GM18951 (cell line): ENCODE measurements around the gene ITGAV.

Experiments used
- POLR2A ChIP-seq: IDR thresholded peaks from 4 replicates; pipeline ENCODE4 v1.6.1; 2011; ENCODE audit warnings: mild to moderate bottlenecking; ENCODE audit not compliant: insufficient read length, insufficient read depth; ENCODE audit errors: extremely low read depth
- in situ Hi-C: fragments of 300-500 bp; cut with MboI; formaldehyde crosslinking; loops from one replicate; pipeline ENCODE4 v1.12.0; 2022; ENCODE audit warnings: low sequenced_read_pairs, mixed read lengths, inconsistent platforms; ENCODE audit not compliant: unreplicated experiment

The ITGAV gene

DNA sequence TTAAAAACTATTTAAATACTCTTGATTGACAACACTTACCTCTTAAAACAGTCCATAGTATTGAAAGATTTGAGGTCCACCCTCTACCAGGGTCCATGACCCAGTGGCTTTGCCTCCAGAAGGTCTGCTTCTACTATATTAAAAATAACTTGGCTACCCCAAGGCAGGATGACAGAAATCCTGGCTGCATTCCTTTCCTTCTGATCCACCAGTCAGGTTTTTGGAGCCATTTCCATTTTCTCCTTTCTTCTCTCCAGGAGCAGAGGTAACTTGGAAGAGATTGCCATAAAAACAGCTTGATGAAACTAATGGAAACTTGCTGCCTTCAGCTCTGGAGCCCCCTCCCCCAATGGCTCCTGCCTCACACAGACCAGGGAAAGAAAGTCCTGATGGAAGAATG is 101.4 kb downstream of the ITGAV start:
- TF ChIP-seq POLR2A = no peak
- in situ Hi-C loops = no loop called here

DNA sequence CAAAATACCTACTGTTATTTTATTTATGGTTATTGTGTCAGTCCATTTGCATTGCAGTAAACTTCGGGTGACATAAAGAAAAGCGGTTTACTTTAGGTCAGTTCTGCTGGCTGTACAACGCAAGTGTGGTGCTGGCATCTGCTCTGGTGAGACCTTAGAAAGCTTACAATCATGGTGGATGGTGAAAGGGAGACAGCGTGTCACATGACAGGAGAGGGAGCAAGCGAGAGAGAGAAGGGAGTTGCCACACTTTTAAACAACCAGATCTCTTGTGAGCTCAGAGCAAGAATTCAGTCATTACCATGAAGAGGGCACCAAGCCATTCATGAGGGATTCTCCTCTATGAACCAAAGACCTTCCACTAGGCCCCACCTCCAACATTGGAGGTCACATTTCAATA is 102.0 kb downstream of the ITGAV start:
- no peak for TF ChIP-seq POLR2A
- in situ Hi-C loops = no loop called here

DNA sequence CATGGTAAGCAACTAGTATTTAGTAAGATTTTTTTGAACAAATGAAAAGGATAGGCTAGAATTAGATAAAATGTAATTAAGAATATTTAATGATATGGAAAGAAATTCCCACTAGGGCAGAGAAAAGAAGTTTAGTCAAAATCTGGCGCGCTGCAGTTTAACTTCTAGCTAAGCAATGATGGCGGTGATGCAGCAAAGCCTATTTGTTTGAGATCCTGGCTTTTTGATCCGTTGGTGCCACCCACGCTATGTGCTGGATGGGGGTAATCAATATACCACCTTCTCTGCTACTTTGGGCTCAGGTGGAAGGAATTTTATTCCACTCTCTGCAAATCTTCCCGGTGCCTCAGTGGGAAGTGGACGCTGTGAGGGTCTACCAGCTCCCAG is 103.6 kb downstream of the ITGAV start:
- in situ Hi-C loops = no loop called here
- no peak for TF ChIP-seq POLR2A

DNA sequence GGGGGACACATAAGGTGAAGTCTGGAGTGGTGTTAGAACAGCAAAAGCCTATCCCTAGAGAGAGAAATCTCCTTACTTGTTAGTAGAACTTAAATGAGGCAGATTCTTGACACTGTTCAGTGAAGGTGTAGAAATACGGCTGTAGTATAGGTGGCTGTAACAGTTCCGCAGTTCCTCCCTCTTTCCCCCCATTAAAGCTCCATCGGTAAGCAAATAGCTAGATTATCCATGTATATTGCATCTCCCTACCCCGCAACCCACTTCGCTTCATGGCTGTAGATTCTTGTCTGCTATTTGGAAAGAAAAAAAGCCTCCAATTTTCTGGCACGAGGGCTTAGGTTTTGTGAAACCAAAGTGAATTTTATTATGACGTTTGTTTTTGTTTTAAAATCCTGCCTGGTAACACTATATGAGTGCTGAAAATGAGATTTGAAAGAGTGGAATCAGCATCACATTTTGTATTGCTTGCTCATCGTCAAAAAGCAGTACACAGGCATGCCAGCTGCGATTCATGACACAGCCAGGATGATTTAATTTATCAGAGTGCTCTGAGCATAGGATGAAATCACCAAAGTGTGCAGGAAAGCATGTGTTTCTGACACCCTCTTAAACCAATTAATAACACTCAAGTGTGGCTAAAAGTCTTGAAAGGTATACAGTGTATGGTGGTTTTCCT is 105.4 kb downstream of the ITGAV start:
- TF ChIP-seq POLR2A = no peak
- in situ Hi-C loops = no loop called here

DNA sequence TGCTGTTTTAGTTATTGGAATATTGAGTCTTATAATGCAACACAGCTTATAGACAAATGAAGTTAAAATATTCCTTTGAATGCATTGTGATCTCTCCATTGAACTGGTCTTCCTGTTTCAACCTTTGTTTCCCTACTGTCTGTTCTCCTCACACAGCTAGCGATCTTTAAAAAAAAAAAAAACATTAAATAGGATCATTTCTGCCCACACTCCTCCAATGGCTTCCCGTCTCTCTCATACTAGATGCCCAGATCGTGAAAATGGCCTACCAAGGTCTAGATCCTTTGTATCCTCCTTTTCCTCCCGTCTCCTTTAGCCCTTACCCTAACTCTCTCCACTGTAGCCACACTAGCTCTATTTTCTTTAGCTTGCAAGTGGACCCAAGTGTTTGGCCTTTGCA is 106.4 kb downstream of the ITGAV start:
- no peak for TF ChIP-seq POLR2A
- in situ Hi-C loops = no loop called here

DNA sequence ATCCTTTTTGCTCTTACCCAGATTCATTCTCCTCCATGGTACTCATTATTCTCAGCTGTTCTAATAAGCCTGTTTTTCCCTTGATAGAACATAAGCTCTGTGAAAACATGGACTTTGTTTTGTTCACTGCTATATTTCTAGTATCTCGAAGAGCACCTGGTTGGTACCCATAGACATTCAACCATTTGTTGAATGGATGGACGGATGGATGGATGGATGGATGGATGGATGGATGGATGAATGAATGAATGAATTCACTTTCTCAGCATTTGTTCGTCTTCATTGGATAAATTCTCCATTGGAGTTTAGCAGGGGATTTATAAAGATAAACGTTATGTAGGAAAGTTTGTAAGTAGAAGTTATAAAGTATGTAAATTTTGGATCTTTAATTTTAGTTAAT is 106.9 kb downstream of the ITGAV start:
- in situ Hi-C loops = no loop called here
- TF ChIP-seq POLR2A = no peak

DNA sequence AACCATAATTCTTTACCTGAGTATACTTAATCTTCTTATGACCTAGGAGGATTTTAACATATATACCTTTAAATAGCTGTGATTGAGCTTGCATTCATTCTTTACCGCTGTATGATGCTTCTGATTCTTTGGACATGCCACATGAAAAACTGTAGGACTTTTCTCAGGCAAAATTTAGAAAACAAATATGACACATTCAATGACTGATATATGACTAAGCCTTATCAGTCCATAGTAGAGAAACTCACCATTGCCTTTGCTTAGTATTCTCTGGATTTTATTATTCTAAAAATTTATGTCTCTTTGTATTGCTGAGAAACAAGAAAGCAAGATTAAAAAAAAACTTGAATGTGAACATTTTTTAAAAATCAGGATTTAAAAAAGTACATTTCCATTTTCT is 107.7 kb downstream of the ITGAV start:
- in situ Hi-C loops = no loop called here
- no peak for TF ChIP-seq POLR2A

DNA sequence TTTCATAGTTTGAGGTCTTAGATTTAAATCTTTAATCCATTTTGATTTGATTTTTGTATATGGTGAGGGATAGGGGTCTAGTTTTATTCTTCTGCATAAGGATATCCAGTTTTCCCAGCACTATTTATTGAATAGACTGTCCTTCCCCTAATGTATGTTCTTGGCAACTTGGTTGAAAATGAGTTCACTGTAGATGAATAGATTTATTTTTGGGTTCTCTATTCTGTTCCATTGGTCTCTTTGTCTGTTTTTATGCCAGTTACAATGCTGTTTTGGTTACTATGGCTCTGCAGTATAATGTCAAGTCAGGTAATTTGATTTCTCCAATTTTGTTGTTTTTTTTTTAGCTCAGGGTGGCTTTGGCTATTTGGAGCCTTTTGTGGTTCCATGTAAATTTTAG is 109.9 kb downstream of the ITGAV start:
- TF ChIP-seq POLR2A = no peak
- in situ Hi-C loops = no loop called here

DNA sequence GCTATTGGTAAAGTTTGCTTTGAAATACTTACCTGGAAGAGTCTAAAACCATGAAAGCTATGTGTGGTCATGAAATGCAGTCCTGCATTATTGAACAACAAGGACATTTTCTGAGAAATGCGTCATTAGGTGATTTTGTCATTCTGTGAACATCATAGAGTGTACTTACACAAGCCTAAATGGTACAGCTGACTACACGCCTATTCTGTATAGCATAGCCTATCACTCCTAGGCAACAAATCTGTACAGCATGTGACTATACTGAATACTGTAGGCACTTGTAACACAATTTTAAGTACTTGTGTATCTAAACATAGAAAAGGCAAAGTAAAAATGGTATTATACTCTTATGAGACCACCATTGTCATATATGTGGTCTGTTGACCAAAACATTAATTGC is 112.2 kb downstream of the ITGAV start:
- in situ Hi-C loops = no loop called here
- no peak for TF ChIP-seq POLR2A

DNA sequence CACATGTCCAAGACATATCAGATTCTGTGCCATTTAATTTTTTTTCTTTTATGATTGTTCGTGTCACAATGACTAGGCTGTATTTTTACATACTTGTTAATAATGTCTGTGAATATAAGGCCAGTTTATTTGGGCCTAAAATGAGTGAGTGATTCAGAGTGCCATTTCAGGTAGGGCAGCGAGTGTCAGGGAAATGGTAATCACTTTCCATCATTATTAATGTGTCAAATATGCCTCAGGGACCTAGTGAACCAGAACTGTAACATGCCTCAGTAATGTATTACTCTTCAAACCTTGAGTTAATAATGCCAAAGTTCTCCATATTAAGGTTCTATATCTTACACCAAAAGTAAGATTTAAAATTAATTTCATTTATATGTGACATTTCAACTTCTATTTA is 112.6 kb downstream of the ITGAV start:
- in situ Hi-C loops = no loop called here

DNA sequence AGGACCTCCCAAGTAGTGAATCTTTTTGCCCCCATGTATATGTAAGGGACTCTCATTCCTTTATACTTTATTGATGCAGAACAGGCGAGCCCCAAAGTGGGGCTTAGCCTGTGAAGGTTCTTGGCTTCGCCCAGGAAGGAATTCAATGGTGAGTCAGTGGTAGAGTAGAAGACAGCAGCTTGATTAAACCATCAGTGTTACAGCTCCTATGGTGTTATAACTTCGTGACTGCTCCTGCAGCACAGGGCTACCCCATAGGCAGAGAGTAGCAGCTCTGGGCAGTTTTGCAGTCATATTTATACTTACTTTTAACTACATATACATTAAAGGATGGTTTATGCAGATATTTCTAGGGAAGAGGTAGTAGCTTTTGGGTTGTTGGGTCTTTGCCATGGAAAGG is 115.0 kb downstream of the ITGAV start:
- in situ Hi-C loops = no loop called here
- TF ChIP-seq POLR2A = no peak

More for the DNA sequence above, 112.6 kb downstream of the ITGAV start:
- no peak for TF ChIP-seq POLR2A

DNA sequence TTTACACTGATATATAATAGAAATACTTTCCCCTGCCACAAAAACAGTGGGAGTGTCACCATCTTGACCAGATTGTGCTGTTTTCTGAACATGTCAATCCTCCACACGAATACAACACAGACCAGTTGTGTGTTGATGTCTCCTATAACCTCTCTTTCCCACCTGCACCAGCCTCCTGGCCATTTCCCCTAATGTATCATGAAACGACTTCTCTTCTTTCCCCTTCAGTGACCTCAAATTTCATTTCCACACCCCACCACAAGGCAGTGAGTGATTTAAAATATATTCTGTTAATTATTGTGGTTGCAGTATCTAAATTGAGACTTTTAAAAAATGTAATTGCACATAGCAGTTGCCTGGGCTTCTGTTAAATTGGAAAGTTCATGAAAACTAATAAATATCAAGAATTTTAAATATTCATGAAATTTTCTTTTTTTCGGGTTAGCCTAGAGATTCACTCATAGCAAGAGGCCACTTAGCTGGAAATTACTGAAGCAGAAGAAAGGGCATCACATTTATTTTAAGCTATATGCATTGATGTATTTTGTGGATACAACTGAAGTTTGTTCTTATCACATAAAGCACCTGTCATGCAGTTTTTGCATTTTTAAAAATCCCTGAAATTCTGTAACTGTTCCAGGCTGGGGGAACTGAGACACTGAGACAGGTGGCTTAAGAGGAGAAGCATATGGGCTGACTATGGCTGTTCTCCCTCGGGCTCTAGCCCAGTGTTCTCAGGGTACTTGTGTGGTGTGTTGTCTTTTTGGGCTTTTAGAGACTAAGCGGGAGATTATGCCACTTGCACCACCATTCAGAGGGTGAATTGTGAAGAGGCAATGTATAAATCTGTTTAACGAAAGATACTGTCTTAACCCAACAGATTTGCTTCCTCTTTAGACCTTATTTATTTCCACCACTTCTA is 119.9 kb downstream of the ITGAV start:
- TF ChIP-seq POLR2A = no peak
- in situ Hi-C loops = no loop called here

DNA sequence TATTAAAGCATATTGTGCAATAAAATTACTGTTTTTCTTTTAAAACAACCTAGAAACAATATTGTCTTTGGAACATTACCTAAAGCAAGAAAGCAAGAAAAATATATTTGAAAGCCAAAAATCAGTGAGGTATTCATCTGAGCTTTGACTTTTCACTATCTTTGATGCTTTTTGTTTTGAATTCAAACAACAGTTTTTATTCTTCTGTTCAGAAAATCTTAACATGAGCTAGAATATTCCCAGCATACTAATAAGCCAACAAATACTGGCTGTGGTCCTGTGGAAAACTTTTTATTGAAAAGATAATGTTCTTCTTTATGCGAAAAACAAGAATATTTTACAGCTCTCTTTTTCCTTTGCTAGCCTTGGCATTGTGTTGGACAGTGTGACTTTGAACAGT is 123.8 kb downstream of the ITGAV start:
- in situ Hi-C loops = no loop called here
- no peak for TF ChIP-seq POLR2A

DNA sequence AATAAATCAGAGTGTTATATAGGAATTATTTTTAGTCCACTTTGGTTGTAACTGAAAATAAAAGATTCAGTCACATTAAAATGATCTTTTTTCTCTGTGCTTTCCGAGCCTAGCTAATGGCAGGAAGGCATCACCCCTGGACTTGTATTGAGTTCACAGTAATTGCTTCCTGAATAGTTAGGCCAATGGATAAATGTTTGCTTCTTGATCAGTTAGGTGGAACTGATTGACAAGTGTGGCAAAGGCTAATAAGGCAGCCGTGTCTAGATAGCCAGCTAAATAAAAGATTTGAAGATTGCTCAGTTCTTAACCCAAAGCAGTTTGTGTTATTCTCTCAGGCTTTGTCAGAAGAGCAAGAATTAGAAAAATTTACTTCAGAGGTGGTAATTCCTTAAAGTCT is 124.8 kb downstream of the ITGAV start:
- in situ Hi-C loops = no loop called here
- TF ChIP-seq POLR2A = no peak
